ENCODE data around the gene PER1. TPM values are rescaled to one million over a fixed set of nuclear protein-coding genes. Genes with fewer than 3 reads are reported as not detected.

The PER1 gene
- total RNA-seq, 4 donors from 2014 or later: 55.9 to 211 (median 109) TPM

GRCh38 chr17:8153957-8154607 lies 1.9 kb upstream of the PER1 start:
- Histone ChIP-seq H3K27ac (peak overlapping the region; percentile 95 to 100 (median 99)), H3K9me3 (no peaks in the 10 kb centered on the region), H3K27me3 (no peaks in the 10 kb centered on the region), H3K4me3 (peak overlapping the region; percentile 20 to 92 (median 72)), H3K36me3 (peaks cover 0 to 15% (median 10%) of the 10 kb centered on the region in 4 donors), H3K4me1 (peaks cover 14 to 63% (median 47%) of the 10 kb centered on the region in 4 donors)
- DNase-seq: peak; percentile 99
- in situ Hi-C loops (cut with MboI; ENCODE audit: low pct_ligation_motif_present in 1 of 4, low pct_unique_long_range_greater_than_20kb in 1 of 4, low sequenced_read_pairs in 3 of 4): no loop called here
- intact Hi-C loops (cut with DNase I; ENCODE audit: low total_unique reads): no loop called here
- 6% methylated on average over 22 of the region's 22 CpGs; no CpG with 5 or more reads in 1 of the 2 donors for WGBS, 2 donors (ENCODE audit: low coverage in 1 of 2)
- TF ChIP-seq POLR2AphosphoS5 (IDR thresholded peaks at IDR 0.05) (peak; percentile 97 to 99 (median 98)), POLR2A (IDR thresholded peaks at IDR 0.05) (peak; percentile 76), CTCF (IDR thresholded peaks at IDR 0.05) (peak in 1 of 5 experiments; percentile 3), EP300 (IDR thresholded peaks at IDR 0.05; ENCODE audit: low read depth) (peak; percentile 100)

GRCh38 chr17:8153525-8153956 lies 1.3 kb upstream of the PER1 start:
- peaks cover 13 to 58% (median 44%) of the 10 kb centered on the region in 4 donors for H3K4me1 ChIP-seq

GRCh38 chr17:8153031-8153451 lies 837 bp upstream of the PER1 start:
- H3K27me3 ChIP-seq: no peaks in the 10 kb centered on the region
- no peaks in the 10 kb centered on the region for H3K9me3 ChIP-seq
- WGBS, 2 donors (ENCODE audit: low coverage in 1 of 2): 67 to 72% methylated on average over 5 to 7 of the region's 7 CpGs
- peak overlapping the region; percentile 95 to 100 (median 99) for H3K27ac ChIP-seq
- DNase-seq: no peak
- H3K36me3 ChIP-seq: peaks cover 0 to 26% (median 15%) of the 10 kb centered on the region in 4 donors
- H3K4me1 ChIP-seq: peaks cover 10 to 53% (median 41%) of the 10 kb centered on the region in 4 donors
- peak overlapping the region in 3 of 4 donors; percentile 5 to 92 (median 49) for H3K4me3 ChIP-seq
- in situ Hi-C loops (cut with MboI; ENCODE audit: low pct_ligation_motif_present in 1 of 4, low pct_unique_long_range_greater_than_20kb in 1 of 4, low sequenced_read_pairs in 3 of 4) (no loop called here), intact Hi-C loops (cut with DNase I; ENCODE audit: low total_unique reads) (no loop called here)
- no peak for TF ChIP-seq POLR2AphosphoS5 (IDR thresholded peaks at IDR 0.05)
- no peak for TF ChIP-seq CTCF (IDR thresholded peaks at IDR 0.05)
- no peak for TF ChIP-seq EP300 (IDR thresholded peaks at IDR 0.05; ENCODE audit: low read depth)
- TF ChIP-seq POLR2A (IDR thresholded peaks at IDR 0.05): no peak

More at GRCh38 chr17:8153525-8153956, 1.3 kb upstream of the PER1 start:
- intact Hi-C loops (cut with DNase I; ENCODE audit: low total_unique reads) (no loop called here), in situ Hi-C loops (cut with MboI; ENCODE audit: low pct_ligation_motif_present in 1 of 4, low pct_unique_long_range_greater_than_20kb in 1 of 4, low sequenced_read_pairs in 3 of 4) (no loop called here)
- 8 to 27% methylated on average over 8 to 13 of the region's 13 CpGs for WGBS, 2 donors (ENCODE audit: low coverage in 1 of 2)
- no peaks in the 10 kb centered on the region for H3K9me3 ChIP-seq
- peak; percentile 85 for DNase-seq
- no peak for TF ChIP-seq CTCF (IDR thresholded peaks at IDR 0.05)
- TF ChIP-seq POLR2AphosphoS5 (IDR thresholded peaks at IDR 0.05): peak; percentile 85 to 91 (median 86)
- peak overlapping the region; percentile 20 to 92 (median 24) for H3K4me3 ChIP-seq
- no peaks in the 10 kb centered on the region for H3K27me3 ChIP-seq
- H3K36me3 ChIP-seq: peaks cover 0 to 20% (median 13%) of the 10 kb centered on the region in 4 donors
- H3K27ac ChIP-seq: peak overlapping the region; percentile 95 to 100 (median 99)

- intact Hi-C loops (cut with DNase I; ENCODE audit: low total_unique reads): no loop called here
- peaks cover 0 to 39% (median 25%) of the 10 kb centered on the region in 4 donors for H3K36me3 ChIP-seq
- WGBS, 2 donors (ENCODE audit: low coverage in 1 of 2): 4% methylated on average over 22 of the region's 22 CpGs; no CpG with 5 or more reads in 1 of the 2 donors
Observed at GRCh38 chr17:8151641-8152111, 528 bp downstream of the PER1 start.

More at GRCh38 chr17:8151641-8152111, 528 bp downstream of the PER1 start:
- Histone ChIP-seq H3K4me1 (peaks cover 10 to 43% (median 35%) of the 10 kb centered on the region in 4 donors), H3K27ac (peak overlapping the region; percentile 95 to 100 (median 99)), H3K27me3 (no peaks in the 10 kb centered on the region), H3K9me3 (no peaks in the 10 kb centered on the region), H3K4me3 (peak overlapping the region; percentile 46 to 92 (median 67))
- in situ Hi-C loops (cut with MboI; ENCODE audit: low pct_ligation_motif_present in 1 of 4, low pct_unique_long_range_greater_than_20kb in 1 of 4, low sequenced_read_pairs in 3 of 4): no loop called here
- TF ChIP-seq CTCF (IDR thresholded peaks at IDR 0.05) (no peak), EP300 (IDR thresholded peaks at IDR 0.05; ENCODE audit: low read depth) (peak; percentile 99), POLR2AphosphoS5 (IDR thresholded peaks at IDR 0.05) (peak; percentile 62 to 87 (median 86))
- DNase-seq: peak; percentile 91

Data from transverse colon (tissue), 4 donors.